Measurements from ENCODE around the gene CETN3.

- TF ChIP-seq CBX3 (IDR thresholded peaks at IDR 0.05; ENCODE audit: borderline replicate concordance in 1 of 2, low read length in 2 of 2) (no peak), SPI1 (IDR thresholded peaks at IDR 0.05; ENCODE audit: borderline replicate concordance, low read depth, low read length) (no peak), AFF4 (CRISPR knock-in tag; IDR thresholded peaks at IDR 0.05) (no peak), RB1 (IDR thresholded peaks at IDR 0.05; ENCODE audit: low read depth) (no peak), ZFP30 (CRISPR knock-in tag; IDR thresholded peaks at IDR 0.05; ENCODE audit: borderline replicate concordance) (no peak)
- TF ChIP-seq, protein P1, sequence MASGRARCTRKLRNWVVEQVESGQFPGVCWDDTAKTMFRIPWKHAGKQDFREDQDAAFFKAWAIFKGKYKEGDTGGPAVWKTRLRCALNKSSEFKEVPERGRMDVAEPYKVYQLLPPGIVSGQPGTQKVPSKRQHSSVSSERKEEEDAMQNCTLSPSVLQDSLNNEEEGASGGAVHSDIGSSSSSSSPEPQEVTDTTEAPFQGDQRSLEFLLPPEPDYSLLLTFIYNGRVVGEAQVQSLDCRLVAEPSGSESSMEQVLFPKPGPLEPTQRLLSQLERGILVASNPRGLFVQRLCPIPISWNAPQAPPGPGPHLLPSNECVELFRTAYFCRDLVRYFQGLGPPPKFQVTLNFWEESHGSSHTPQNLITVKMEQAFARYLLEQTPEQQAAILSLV (tag; IDR thresholded peaks at IDR 0.05) = no peak
Observed at GRCh38 chr5:90356176-90356575, 53.4 kb downstream of the CETN3 start.

Data from K562 (cell line).